ENCODE measurements around the gene PINK1. TPM values are rescaled to one million over a fixed set of nuclear protein-coding genes. Genes with fewer than 3 reads are reported as not detected.
"Not testable (repeated sequence)": the region's sequence is repeated elsewhere in the genome, so short reads cannot be mapped to it uniquely, and the experiment has no call there.

The PINK1 gene
- total RNA-seq, 1 donor from 2014 or later: 106 TPM

- no peak for DNase-seq
Measured at GRCh38 chr1:20648438-20648837, 15.2 kb downstream of the PINK1 start.

GRCh38 chr1:20648946-20649345 lies 15.7 kb downstream of the PINK1 start:
- no peak for DNase-seq

- no peak for DNase-seq
Measured at GRCh38 chr1:20652300-20652699, 19.0 kb downstream of the PINK1 start.

- DNase-seq: no peak
Measured at GRCh38 chr1:20654104-20654690, 20.9 kb downstream of the PINK1 start.

- no peak for DNase-seq
Measured at GRCh38 chr1:20657024-20657423, 23.8 kb downstream of the PINK1 start.

GRCh38 chr1:20658166-20658915 lies 25.1 kb downstream of the PINK1 start:
- no peak for DNase-seq

- DNase-seq: peak; percentile 16
Measured at GRCh38 chr1:20660363-20660762, 27.1 kb downstream of the PINK1 start.

- peak; percentile 38 for DNase-seq
Measured at GRCh38 chr1:20660847-20661206, 27.6 kb downstream of the PINK1 start.

- DNase-seq: peak; percentile 98
Measured at GRCh38 chr1:20661207-20662109, 28.2 kb downstream of the PINK1 start, which contains the start of gene DDOST. DDOST (minus strand) TSS chr1:20661369; CDS start chr1:20661350, 19 bp downstream.

- no peak for DNase-seq
Measured at GRCh38 chr1:20662110-20662475, 28.8 kb downstream of the PINK1 start.

- DNase-seq: no peak
Measured at GRCh38 chr1:20663365-20663764, 30.1 kb downstream of the PINK1 start.

- DNase-seq: no peak
Measured at GRCh38 chr1:20663969-20664715, 30.9 kb downstream of the PINK1 start.

GRCh38 chr1:20665726-20666125 lies 32.5 kb downstream of the PINK1 start:
- DNase-seq: peak; percentile 36

- no peak for DNase-seq
Measured at GRCh38 chr1:20666146-20666545, 32.9 kb downstream of the PINK1 start.

GRCh38 chr1:20666804-20667203 lies 33.5 kb downstream of the PINK1 start:
- peak; percentile 41 for DNase-seq

GRCh38 chr1:20668581-20668980 lies 35.3 kb downstream of the PINK1 start:
- no peak for DNase-seq

- no peak for DNase-seq
Measured at GRCh38 chr1:20670936-20671335, 37.7 kb downstream of the PINK1 start.

- no peak for DNase-seq
Measured at GRCh38 chr1:20672265-20672632, 39.0 kb downstream of the PINK1 start.

- DNase-seq: not testable (repeated sequence)
Measured at GRCh38 chr1:20673626-20674025, 40.4 kb downstream of the PINK1 start.

GRCh38 chr1:20678599-20678998 lies 45.3 kb downstream of the PINK1 start:
- DNase-seq: no peak

GRCh38 chr1:20680269-20680668 lies 47.0 kb downstream of the PINK1 start:
- no peak for DNase-seq

GRCh38 chr1:20681999-20682398 lies 48.7 kb downstream of the PINK1 start:
- DNase-seq: no peak

Data from dermis blood vessel endothelial cell (primary cell).